Central memory CD4-positive, alpha-beta T cell (primary cell): ENCODE measurements around the gene USH1C.

ENCODE experiments used
- DNase-seq: peaks from one replicate; pipeline ENCODE4 v3.0.0; 2022

Gene USH1C

GRCh38 chr11:17462940-17463339 is 81.3 kb downstream of the USH1C start:
- DNase-seq = no peak

DNA sequence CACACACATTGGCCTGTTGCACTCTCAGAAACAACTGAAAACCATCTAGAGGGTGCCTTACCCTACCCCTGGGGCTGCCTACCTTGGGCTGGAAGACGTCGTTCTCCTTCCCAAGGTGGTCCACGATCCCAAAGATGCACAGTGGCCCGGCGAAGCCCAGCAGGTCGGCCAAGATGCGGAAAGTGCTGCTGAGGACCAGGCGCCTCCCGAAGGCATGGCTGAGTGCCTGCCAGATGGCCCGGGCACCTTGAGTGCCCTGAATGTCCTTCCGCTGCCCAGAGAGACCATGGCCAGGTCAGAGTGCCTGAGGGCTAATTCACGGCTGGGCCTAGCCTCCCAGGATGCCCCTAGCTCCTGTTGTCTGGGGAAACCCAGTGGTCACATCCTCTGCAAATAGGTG is 83.8 kb downstream of the USH1C start:
- DNase-seq = no peak

DNA sequence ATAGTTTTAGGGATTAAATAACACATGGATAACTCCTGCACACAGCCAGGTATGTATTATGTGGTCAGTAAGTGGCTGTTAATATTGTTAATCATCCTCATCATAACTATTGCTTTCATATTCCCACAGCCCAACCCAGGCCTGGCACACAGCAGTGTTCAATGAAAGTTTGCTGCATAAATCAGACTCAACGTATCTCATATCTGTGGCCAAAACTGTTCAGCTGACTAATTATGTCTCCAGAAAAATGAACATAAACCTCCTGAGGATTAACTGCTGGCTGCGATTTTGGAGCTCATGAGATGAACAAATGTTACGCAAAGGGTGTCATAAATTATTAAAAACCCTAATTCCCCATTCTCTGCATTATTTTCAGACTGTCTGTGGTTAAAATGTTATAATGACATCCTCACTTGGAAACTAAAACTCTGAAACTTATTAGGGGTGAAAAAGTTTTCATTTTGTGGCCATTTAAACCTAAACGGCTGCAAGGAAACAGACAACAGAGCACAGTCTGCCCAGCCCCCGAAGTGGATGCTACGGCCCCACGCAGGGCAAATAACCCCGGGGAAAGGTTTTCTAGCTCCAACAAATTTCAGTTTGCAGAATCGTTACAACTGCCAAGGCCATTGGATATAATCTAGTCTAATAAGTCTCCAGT is 84.8 kb downstream of the USH1C start:
- no peak for DNase-seq

- DNase-seq = no peak
These were observed 85.9 kb downstream of the USH1C start for GRCh38 chr11:17458268-17458667.

DNA sequence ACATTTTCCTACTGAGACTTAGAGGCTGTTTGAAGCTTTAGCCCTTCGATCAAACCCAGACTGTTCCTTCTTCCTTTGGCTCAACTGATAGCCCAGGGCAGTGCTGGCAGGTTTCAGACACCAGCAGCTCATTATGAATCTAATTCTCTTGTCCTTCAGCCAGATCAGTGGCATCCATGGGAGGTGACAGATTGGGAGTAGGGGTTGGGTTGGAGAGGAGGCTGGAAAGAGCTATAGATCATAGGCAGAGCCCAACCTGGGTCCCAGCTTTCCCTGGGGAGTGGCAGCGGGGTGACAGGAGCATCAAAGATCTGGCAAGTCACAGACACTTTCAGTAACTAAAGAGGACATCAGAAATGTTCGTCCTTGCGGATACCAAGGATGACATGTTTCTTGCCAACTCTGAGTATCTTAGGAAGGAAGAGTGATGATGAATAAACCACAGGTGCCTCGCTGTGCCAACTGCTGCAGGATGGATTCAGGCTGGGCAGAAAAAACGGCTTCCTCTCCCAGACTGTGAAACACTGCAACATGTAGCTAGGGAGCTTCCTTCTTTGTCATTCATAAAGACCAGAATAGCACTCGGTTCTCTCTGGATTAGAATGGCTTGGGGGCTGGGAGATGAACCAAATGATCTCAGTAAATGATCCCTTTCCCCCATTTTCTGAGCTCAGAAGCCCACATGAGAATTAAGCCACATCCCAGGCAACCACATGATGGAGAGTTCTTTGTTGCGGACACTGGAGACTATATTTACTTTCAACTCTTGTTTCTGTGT is 86.6 kb downstream of the USH1C start:
- no peak for DNase-seq

- DNase-seq = no peak
These were observed 91.5 kb downstream of the USH1C start for GRCh38 chr11:17452668-17453067.

DNA sequence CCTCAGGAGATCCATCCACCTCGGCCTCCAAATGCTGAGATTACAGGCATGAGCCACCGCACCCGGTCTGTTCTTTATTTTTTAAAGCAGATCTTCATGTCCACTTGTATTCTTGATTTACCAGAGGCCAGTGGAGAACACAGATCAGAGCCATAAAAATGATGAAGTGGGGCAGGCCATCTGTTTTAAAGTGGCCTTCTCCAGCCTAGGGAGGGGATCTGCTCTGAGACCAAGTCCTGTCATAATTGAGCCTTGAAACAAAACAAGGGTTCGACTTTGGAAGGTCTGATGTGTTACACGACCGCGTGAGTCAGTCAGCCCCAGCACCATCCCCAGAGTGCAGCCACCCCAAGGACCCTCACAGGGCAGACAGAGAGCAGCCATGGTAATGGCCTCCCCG is 95.1 kb downstream of the USH1C start:
- DNase-seq = no peak

DNA sequence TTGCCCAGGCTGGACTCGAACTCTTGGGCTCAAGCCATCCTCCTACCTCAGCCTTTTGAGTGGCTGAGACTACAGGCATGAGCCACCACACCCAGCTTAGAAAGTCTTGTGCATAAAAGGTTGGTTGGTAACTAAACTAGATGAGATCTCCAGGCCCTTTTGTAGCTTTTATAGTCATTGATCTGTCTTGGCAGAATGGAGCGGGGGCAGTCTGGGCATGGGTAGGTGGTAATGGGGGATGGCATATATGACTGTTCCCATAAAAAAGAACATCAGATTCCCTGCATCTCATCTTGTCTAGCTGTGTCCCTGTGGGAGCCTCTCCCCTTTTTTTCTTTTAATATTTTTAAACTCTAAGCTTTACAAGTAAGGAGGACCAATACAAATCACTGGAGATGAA is 97.7 kb downstream of the USH1C start:
- no peak for DNase-seq

GRCh38 chr11:17445240-17445795 is 98.9 kb downstream of the USH1C start:
- no peak for DNase-seq

- no peak for DNase-seq
These were observed 100.1 kb downstream of the USH1C start for GRCh38 chr11:17443926-17444690.
